Measurements from ENCODE around the gene OR4D2.
A peak's percentile ranks its signal among the peaks of the same experiment; 100 is the strongest.

The OR4D2 gene

DNA sequence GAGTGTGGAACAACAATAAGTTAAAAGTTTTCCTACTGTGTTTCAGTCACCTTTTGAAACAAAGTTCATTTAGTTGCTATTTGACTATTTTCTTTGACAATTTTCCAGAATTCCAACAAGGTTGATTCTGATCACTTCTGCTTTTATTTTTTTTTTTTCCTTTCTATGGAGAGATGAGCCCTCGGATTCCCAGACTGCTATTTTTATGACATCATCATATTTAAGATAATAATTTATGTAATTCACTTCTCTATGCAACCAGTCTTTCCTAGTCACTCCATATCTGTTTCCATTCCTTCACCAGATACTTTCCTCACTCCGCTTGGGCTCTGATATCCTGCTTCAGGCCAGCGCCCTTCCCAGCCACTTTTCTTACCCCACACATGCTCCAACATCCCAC is 8.1 kb downstream of the OR4D2 start:
- no peak for DNase-seq (ENCODE audit: low spot score)

DNA sequence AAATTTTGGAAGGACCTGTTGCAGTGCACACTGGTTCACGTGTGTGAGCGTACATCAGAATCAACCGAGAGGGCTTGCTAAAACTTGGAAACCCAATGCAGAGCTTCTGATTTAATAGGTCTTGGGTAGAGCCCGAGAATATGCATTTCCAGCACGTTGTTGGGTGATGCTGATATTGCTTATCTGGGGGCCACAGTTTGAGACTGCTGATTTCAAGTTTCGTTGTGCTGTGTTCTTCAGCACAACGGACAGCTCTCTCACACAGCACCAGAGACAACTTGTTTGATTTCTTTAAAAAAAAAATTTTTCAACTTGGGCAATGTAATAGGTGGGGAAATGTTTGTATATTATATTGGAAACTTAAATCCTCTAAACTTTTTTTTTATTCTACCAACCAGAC is 9.4 kb downstream of the OR4D2 start:
- no peak for DNase-seq (ENCODE audit: low spot score)

DNA sequence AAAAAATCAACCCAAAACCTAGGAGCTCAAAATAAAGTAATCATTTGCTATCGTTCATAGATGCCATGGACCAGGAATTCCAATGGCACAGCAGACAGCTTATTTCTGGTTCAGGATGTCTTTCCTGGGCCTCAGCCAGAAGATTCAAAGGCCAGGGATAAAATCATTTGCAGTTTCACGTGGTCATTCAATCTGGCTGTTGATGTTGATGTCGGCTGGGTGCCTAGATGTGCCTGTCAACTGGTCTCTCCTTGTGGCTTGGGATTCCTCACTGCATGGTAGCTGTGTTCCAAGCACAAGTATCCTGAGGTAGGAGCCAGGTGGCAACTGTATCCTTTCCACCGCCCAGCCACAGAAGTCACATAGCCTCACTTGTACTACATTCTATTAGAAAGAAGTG is 15.0 kb downstream of the OR4D2 start:
- no peak for DNase-seq (ENCODE audit: low spot score)

DNA sequence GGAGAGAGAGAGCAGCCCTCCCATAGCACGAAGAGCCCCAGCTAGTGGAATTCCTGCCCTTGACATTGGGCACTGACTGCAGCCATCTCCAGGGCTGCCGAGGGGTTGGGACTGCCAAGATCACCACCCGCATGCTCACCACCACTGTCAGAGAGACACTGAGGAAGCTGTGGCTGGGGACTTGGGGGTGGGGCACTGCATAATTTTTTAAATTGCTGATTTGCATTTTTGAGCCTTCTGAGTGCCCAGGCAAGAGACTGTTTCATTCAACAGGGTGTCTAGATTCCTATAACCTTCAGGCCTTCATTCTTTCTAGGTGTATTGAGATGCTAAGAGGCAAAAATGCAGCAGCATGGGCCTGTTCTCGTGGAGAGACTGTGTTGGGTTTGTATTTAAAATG is 16.7 kb downstream of the OR4D2 start:
- DNase-seq (ENCODE audit: low spot score): no peak

DNA sequence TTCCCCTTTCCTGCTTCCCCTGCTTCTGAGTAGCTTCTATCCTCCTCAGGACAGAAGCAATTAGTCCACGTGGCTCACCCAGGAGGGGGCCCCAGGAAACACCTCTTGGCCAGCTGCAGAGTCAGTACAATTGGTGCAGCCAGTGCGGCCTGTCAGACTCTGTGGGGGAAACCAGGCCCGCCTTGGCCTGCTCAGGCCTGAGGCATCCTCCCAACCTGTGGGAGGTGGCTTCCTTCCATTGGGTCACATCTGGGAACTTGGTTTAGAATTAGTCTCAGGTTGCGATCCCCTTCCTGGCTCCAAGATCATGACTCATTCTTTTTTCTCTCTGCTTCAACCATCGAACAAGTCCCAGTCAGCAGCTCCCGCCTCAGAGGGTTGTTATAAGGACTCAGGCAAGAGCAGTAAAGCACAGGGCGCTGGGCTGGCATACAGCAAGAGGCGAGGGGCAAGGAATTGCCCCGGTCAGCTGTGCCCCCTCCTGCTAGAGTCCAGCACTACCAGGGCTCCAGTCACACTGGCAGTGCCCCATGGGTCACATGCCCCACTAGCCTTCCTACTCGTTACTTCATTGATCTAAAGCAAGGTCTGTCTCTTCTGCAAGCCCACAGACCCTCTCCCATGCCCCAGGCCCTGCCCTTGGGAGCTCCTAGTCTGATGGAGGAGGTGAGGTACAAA is 17.7 kb downstream of the OR4D2 start:
- peak; percentile 64 for DNase-seq (ENCODE audit: low spot score)

DNA sequence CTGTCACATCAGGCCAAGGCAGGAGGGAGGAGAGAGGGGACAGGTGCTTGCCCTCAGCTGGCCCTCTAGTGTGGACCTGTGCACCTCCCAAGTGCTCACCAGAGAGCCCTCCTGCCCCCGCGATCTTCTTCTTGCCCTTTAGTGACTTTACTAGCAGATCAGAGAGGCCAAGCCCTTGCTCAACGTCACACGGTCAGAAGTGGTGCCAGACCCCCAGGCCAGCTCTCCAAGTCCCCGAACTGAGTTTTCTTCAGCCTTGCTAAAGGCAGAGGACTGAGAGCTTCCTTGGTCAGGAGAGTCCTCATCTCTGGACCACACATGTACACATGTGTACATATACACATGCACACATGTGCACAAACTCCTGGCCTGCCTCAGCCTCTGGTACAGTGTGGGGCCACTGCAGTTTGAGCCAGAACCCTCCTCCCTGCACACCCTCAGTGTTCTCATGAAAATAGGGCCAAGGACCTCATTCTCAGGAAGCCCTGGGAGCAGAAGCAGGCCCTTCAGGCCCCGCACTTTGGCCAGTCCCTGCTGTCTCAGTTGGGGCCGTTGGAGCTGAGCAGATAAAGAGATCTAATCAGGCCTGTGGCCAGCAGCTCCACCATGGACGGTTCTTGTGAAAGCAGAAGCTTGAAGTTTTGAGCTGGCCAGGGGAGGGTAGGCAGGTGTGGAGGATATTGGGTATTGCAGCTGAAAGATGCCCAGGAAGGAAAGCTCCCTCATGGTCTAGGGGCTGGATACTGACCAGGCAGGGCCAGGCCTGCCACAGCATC is 18.4 kb downstream of the OR4D2 start:
- DNase-seq (ENCODE audit: low spot score): no peak

DNA sequence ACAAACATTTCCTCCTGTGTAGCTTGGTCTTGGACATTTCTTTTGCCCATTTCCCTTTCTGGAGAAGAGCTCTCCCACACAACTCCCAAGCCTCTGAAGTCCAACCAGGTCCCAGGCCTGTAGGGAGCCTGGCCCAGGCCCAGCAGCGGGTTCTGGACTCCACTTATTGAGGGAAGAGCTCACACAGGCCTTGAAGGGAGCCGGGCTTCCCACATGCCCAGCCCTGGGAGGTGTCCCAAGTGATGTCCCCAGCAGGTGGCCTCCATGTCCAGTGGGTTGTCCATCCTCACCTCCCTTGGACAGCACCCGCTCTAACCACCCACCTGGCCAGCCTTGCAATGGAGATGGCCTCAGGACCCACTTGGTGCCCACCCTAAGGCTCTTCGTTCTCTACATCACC is 19.8 kb downstream of the OR4D2 start:
- DNase-seq (ENCODE audit: low spot score): no peak

DNA sequence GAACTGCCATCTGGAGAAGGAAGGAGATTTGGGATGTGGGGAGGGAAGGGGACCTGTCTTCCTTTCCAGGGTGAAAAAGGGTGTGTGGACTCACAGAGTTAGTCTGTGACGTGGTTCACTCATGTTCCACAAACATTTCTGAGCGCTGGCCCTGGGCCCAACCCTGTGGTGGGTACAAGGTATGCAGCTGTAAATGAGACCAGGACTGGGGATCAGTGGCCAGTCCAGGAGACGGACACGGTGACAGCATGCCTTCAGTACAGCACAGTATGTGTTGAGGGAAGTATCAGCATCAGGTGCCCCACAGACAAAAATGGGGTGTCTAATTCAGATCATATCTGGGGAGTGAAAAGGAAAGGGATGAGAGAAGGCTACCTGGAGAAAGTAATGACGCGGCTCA is 20.3 kb downstream of the OR4D2 start:
- no peak for DNase-seq (ENCODE audit: low spot score)

DNA sequence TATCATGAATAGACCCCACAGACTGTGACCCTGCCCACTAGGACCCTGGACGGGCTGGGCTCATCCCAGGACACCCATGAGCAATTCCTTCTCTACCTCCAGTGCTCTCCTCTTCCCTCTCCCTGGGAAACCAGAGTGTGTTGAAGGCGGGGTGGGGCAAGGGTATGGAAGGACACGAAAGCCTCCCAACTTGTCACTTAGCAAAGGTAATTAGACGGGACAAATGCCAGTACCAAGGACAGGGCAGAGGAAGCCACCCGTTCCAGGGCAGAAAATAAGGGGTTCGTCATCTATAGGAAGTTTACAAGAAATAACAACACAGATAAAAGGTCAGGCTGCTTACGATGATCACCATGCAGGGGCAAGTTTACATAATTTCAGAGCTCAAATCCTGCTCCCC is 20.9 kb downstream of the OR4D2 start:
- DNase-seq (ENCODE audit: low spot score): peak; percentile 33

DNA sequence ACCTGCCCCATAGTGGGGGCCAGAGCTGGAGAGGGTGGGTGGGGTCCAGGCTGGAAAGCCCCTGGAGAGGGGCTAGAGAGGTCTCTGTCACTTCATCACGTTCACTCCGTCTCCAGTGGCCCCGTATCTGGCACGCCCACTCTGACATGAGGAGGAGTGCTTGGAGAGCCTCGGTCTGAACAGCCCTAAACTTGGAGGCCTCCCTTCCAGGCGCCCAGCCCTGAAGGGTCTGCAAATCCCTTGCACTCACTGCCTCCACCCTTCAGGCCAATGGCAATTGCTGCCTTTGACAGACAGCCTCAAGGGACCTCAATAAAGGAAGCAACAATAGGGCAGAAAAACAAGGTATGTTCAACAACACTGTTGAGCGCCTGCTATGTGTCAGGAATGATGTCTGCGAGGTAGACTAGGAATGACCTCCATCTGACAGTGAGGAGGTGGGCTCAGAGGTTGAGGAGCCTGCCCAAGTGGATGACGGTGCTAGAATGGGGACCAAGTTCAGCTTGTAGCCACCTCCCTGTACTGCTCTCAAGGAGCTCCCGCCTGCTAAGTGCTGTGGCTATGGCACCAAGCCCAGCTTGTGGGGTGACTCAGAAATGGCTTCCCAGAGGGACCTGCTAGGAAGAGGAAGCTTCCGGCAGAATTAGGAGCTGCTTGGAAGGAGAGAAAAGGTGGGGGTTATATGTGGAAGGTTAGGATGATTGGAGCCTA is 22.8 kb downstream of the OR4D2 start:
- peak; percentile 34 for DNase-seq (ENCODE audit: low spot score)

DNA sequence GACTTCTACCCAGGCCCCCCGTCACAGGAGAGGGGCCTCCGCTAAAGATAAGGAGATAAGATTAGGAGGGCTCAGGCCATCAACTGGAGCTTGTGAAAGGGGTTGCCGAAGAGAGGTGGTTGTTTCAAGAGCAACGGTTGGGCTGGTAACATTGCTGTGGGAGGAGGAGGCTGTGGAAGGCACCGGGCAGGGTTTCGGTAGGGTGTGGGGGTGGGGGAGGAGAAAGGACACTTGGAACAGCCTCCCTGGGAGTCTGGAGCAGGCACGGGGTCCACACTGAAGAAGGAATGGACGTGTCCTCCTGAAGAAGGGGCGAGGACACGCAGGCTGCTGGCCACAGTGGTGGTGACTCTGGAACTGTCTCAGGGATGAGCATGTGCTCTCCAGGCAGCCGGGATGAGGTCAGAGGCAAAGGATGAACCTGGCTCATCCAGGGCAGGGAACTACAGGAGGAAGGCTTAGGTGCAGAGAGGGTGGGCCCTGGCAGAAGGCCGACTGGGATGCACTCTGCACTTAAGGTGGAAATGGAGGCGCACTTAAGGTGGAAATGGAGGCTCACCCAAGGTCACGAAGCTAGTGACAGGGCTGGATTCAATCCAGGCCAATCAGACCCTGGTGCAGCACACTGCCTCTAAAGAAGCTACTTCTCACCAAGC is 24.6 kb downstream of the OR4D2 start:
- peak; percentile 61 for DNase-seq (ENCODE audit: low spot score)

DNA sequence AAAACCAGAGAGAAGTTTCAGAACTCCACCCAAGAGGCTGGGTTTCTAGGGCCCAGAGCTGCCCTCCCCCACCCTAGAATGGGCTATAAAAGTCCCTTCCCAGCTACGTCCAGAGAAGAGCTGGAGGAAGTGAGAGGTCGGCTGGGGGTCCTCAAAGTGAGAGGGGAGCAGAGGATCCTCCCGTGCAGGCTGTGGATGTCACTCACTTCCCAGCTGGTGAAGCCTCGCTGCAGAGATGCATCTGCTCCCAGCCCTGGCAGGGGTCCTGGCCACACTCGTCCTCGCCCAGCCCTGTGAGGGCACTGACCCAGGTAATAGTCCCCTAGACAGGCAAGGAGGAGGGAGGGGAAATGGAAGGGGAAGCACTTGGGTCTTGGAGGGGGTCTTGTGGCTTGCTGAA is 25.8 kb downstream of the OR4D2 start, which contains the start of gene EPX:
EPX (plus strand) TSS at position 115 of the 400 bp plus-strand sequence; CDS start at position 236, 121 bp downstream.
- DNase-seq (ENCODE audit: low spot score): no peak

DNA sequence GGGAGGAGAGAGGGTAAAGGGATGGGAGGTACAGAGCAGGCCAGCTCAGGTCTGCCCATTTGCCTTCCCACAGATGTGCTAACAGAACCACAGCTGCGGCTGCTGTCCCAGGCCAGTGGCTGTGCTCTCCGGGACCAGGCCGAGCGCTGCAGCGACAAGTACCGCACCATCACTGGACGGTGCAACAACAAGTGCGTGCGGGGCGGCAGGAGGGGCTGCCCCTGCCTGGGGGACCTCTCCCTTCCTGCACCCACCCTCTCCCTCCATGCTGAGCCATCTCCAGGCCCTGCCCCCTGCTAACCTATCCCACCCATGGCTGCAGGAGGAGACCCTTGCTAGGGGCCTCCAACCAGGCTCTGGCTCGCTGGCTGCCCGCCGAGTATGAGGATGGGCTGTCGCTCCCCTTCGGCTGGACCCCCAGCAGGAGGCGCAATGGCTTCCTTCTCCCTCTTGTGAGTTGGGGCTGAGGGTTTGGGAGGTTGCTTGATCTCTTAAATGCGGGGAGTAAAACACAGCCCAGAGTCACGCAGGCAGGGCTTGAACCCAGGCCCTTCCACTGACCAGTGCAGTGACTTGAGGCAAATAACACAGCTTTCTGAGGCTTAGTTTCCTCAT is 27.0 kb downstream of the OR4D2 start:
- DNase-seq (ENCODE audit: low spot score): peak; percentile 76

DNA sequence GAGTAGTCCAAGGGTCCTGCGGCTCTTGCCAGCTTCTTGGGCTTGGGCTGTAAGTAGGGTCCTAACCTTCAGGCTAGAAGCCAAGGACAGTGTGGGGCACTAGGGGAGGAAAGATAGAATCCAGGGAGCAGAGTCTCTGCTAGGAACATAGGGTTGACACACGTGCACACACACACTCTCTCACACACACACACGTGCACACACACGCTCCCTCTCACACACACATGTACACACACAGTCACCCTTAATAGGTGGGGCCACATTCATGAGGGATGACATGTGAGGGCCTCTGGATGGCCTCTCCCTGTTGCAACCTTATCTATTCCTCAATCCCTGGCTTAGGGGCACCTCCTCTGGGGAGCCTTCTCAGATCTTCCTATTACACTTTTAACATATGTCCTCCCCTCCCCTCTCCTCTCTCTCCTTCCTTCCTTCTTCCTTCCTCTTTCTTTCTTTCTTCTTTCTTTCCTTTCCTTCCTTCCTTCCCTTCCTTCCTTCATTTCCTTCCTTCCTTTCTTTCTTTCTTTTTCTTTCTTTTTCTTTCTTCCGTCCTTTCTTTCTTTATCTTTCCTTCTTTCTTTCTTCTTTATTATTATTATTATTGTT is 28.8 kb downstream of the OR4D2 start:
- DNase-seq (ENCODE audit: low spot score): no peak

DNA sequence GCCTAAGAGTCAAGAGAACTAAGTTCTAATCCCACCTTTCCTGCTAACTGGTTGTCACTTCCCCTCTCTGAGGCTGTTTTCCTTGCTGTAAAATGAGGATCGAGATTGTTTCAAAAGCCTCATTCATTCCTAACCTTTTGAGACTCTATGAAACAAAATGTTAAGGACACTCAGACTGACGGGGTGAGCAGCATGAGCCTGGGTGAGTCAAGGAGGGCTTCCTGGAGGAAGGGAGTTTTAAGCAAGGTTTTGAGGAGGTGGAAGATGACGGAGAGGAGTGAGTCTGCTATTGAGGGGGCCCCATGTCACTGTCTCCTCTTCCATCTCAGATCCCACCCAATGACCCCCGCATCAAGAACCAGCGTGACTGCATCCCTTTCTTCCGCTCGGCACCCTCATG is 29.8 kb downstream of the OR4D2 start:
- DNase-seq (ENCODE audit: low spot score): no peak

DNA sequence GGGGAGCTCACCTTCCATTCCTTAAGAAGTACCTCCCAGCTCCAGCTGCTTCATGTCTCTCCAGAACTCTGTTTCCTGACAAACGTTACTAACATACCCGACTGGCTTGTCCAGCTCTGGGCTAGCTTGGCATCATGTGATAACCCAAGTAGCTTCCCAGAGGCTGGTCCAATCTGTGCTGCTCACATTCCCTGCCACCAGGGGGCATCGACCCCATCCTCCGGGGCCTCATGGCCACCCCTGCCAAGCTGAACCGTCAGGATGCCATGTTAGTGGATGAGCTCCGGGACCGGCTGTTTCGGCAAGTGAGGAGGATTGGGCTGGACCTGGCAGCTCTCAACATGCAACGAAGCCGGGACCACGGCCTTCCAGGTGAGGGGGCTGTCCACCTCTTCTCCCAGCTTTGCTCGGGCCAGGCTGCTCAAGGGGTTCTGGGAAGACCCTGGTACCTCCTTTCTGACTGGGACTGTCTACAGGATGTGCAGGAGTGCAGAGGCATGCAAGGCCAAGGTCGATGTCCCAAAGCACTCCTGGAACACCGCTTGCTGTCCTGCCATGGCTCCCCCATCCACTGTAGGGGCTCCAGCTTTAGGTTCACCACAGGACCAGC is 33.3 kb downstream of the OR4D2 start:
- peak; percentile 85 for DNase-seq (ENCODE audit: low spot score)

DNA sequence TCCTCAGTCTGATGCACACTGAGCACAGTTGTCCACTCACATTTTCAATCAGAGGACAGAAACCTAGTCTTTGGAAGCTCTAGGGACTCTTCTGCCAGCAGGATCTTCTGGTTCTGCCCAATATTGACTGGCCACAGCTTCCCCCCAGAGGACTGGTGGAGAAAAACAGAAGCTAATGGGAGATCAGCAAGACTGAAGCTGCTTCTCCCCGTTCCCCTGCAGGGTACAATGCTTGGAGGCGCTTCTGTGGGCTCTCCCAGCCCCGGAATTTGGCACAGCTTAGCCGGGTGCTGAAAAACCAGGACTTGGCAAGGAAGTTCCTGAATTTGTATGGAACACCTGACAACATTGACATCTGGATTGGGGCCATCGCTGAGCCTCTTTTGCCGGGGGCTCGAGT is 36.1 kb downstream of the OR4D2 start:
- no peak for DNase-seq (ENCODE audit: low spot score)

DNA sequence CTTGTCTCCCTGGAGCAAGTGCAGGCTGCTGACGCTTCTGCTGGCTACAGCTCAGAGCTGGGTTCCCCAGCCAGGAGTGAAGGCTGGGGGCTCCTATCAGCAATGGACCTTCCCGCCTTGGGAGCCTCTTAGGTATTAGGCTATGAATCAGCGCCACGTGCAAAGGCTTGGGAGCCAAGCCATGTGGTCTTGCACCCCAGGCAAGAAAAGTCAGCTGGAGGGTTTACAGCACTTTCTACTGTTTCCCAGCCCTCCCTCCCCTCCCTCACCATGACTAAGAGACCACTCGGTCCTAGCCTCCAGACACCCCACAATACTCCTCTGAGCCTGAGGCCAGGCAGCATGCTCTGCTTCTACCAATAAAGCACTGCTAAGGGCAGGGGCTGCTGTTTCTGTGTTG is 38.0 kb downstream of the OR4D2 start:
- no peak for DNase-seq (ENCODE audit: low spot score)

DNA sequence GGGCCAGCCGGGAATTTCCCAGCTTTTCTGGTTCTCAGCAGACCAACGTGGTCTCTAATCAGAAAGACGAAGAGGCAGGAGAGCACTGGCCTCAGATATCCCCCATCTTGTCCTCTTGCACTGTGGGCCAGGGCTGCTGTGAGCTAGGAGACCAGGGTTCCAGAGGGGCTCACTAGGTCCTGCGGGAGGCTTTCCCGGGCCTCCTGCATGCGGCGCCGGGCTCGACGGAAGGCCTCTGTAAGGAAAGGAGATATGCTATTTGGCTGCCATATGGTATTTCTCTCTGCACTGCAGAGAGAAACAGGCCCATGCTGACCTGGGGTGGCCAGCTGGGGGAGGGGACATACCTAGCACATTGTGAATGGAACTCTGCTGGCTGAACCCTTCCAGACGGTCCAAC is 39.2 kb downstream of the OR4D2 start:
- no peak for DNase-seq (ENCODE audit: low spot score)

DNA sequence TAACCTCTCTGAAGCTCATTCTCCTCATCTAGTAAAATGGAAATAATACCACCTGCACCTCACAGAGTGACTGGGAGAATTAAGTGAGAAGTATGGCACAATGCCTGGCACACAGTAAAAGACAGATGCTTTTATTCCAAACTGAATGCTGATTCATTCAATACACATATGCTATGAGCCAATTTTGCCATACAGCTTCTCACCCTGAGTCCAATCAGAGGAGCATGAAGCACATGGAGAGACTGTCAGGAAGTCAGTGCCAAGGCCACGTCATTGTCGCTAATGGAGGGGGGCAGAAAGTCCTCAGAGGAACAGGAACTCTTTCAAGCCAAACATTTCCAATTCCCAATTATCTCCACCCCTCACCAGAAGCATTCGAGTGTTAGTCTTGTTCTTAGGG is 40.7 kb downstream of the OR4D2 start:
- no peak for DNase-seq (ENCODE audit: low spot score)

DNA sequence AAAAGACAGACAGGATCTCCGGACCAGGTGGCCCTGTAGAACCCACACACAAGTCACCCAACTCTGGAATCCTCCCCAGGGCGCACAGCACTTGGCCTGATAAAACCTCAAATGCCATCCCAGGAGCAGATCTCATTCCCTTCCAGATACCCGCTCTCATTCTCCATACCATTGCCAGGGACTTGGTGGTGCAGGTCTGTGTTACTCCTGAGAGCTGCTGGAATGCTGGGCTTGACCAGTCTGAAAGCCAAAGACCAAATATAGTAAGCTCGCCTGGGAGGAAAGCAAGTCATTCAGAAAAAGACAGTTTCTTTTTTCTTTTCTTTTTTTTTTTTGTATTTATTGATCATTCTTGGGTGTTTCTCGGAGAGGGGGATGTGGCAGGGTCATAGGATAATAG is 41.6 kb downstream of the OR4D2 start:
- DNase-seq (ENCODE audit: low spot score): no peak

Data from iPS-NIHi11 (cell line).